GDM1 (cell line): Measurements from ENCODE around the gene NECAB2.
"Not testable (repeated sequence)": the region's sequence is repeated elsewhere in the genome, so short reads cannot be mapped to it uniquely, and the experiment has no call there.

ENCODE experiments used
- DNase-seq: peaks from one replicate; lab custom pipeline; 2025; lab: John Stamatoyannopoulos, UW

Gene NECAB2

GRCh38 chr16:83936581-83937165 is 31.4 kb upstream of the NECAB2 start:
- no peak for DNase-seq

GRCh38 chr16:83937267-83937666 is 30.8 kb upstream of the NECAB2 start:
- DNase-seq = no peak

- no peak for DNase-seq
Measured at GRCh38 chr16:83937922-83938885, 29.8 kb upstream of the NECAB2 start.

GRCh38 chr16:83939266-83939855 is 28.7 kb upstream of the NECAB2 start:
- no peak for DNase-seq

GRCh38 chr16:83940119-83940518 is 27.9 kb upstream of the NECAB2 start:
- DNase-seq = no peak

- no peak for DNase-seq
Measured at GRCh38 chr16:83940630-83941378, 27.2 kb upstream of the NECAB2 start.

GRCh38 chr16:83941546-83941945 is 26.5 kb upstream of the NECAB2 start:
- DNase-seq = not testable (repeated sequence)

- DNase-seq = no peak
Measured at GRCh38 chr16:83942074-83942473, 26.0 kb upstream of the NECAB2 start.

- DNase-seq = no peak
Measured at GRCh38 chr16:83942815-83943515, 25.1 kb upstream of the NECAB2 start.

- no peak for DNase-seq
Measured at GRCh38 chr16:83943516-83944050, 24.5 kb upstream of the NECAB2 start.

GRCh38 chr16:83945587-83945986 is 22.5 kb upstream of the NECAB2 start:
- no peak for DNase-seq

- no peak for DNase-seq
Measured at GRCh38 chr16:83946154-83946780, 21.8 kb upstream of the NECAB2 start.

GRCh38 chr16:83946781-83947566 is 21.1 kb upstream of the NECAB2 start:
- no peak for DNase-seq

- no peak for DNase-seq
Measured at GRCh38 chr16:83947642-83948234, 20.3 kb upstream of the NECAB2 start.

- no peak for DNase-seq
Measured at GRCh38 chr16:83948914-83949723, 18.9 kb upstream of the NECAB2 start.

GRCh38 chr16:83949724-83950001 is 18.4 kb upstream of the NECAB2 start:
- DNase-seq = no peak

GRCh38 chr16:83950862-83951399 is 17.1 kb upstream of the NECAB2 start:
- DNase-seq = not testable (repeated sequence)

GRCh38 chr16:83951544-83951943 is 16.5 kb upstream of the NECAB2 start:
- DNase-seq = no peak

GRCh38 chr16:83952587-83952939 is 15.5 kb upstream of the NECAB2 start:
- DNase-seq = no peak
